ENCODE measurements around the gene LRRC4C. TPM values are rescaled to one million over a fixed set of nuclear protein-coding genes. Genes with fewer than 3 reads are reported as not detected.

LRRC4C gene
- total and polyA plus RNA-seq, 4 donors = 0.10 to 0.93 (median 0.30) TPM

- WGBS = 66% methylated on average over 3 of the region's 3 CpGs
- DNase-seq (ENCODE audit: low spot score) = no peak
- no peaks in the 10 kb centered on the region for H3K9me3 ChIP-seq (ENCODE audit: control insufficient read depth in 4 of 4, low read length in 3 of 4)
- no peak overlapping the region for H3K27ac ChIP-seq (ENCODE audit: low read depth in 1 of 2, low read length in 2 of 2)
- H3K4me1 ChIP-seq (ENCODE audit: control insufficient read depth in 4 of 4, insufficient read depth in 4 of 4, low read length in 3 of 4) = no peaks in the 10 kb centered on the region
- H3K9ac ChIP-seq (ENCODE audit: low read depth in 1 of 2, low read length in 2 of 2) = no peak overlapping the region
- no peaks in the 10 kb centered on the region for H3K27me3 ChIP-seq (ENCODE audit: control insufficient read depth in 4 of 4, insufficient read depth in 4 of 4, low read length in 3 of 4)
- H3K36me3 ChIP-seq (ENCODE audit: control insufficient read depth in 4 of 4, insufficient read depth in 3 of 4, low read depth in 1 of 4, low read length in 3 of 4) = no peaks in the 10 kb centered on the region
- H3K4me3 ChIP-seq (ENCODE audit: low read depth in 1 of 3, low read length in 3 of 3) = no peak overlapping the region
- no peak for TF ChIP-seq JUND (IDR thresholded peaks at IDR 0.05)
- TF ChIP-seq ATF3 (IDR thresholded peaks at IDR 0.05) = no peak
- TF ChIP-seq HNF4G (IDR thresholded peaks at IDR 0.05) = no peak
- TF ChIP-seq TAF1 (conservative IDR thresholded peaks at IDR 0.05) = no peak
Observed at GRCh38 chr11:40160418-40160817, 1299.0 kb downstream of the LRRC4C start.

- no peak overlapping the region for H3K4me3 ChIP-seq (ENCODE audit: low read depth in 1 of 3, low read length in 3 of 3)
- no peak for DNase-seq (ENCODE audit: low spot score)
- H3K36me3 ChIP-seq (ENCODE audit: control insufficient read depth in 4 of 4, insufficient read depth in 3 of 4, low read depth in 1 of 4, low read length in 3 of 4) = no peaks in the 10 kb centered on the region
- H3K4me1 ChIP-seq (ENCODE audit: control insufficient read depth in 4 of 4, insufficient read depth in 4 of 4, low read length in 3 of 4) = no peaks in the 10 kb centered on the region
- no peak overlapping the region for H3K27ac ChIP-seq (ENCODE audit: low read depth in 1 of 2, low read length in 2 of 2)
- no peaks in the 10 kb centered on the region for H3K9me3 ChIP-seq (ENCODE audit: control insufficient read depth in 4 of 4, low read length in 3 of 4)
- no peak for TF ChIP-seq TAF1 (conservative IDR thresholded peaks at IDR 0.05)
- no peak for TF ChIP-seq FOXA2 (IDR thresholded peaks at IDR 0.05)
- no peak for TF ChIP-seq CTCF (IDR thresholded peaks at IDR 0.05; ENCODE audit: low read depth, low read length, missing input control)
- TF ChIP-seq FOXA1 (IDR thresholded peaks at IDR 0.05) = no peak
- TF ChIP-seq YY1 (IDR thresholded peaks at IDR 0.05) = no peak
- TF ChIP-seq HNF4G (IDR thresholded peaks at IDR 0.05) = no peak
- TF ChIP-seq MAX (IDR thresholded peaks at IDR 0.05) = no peak
- no peak for TF ChIP-seq RAD21 (IDR thresholded peaks at IDR 0.05)
- H3K9ac ChIP-seq (ENCODE audit: low read depth in 1 of 2, low read length in 2 of 2) = no peak overlapping the region
- peaks cover 0 to 2% (median 0%) of the 10 kb centered on the region in 4 donors for H3K27me3 ChIP-seq (ENCODE audit: control insufficient read depth in 4 of 4, insufficient read depth in 4 of 4, low read length in 3 of 4)
Observed at GRCh38 chr11:40149721-40150120, 1309.7 kb downstream of the LRRC4C start.

GRCh38 chr11:40140560-40140959, 1318.9 kb downstream of the LRRC4C start:
- Histone ChIP-seq H3K4me3 (ENCODE audit: low read depth in 1 of 3, low read length in 3 of 3) (no peak overlapping the region), H3K36me3 (ENCODE audit: control insufficient read depth in 4 of 4, insufficient read depth in 3 of 4, low read depth in 1 of 4, low read length in 3 of 4) (no peaks in the 10 kb centered on the region), H3K27ac (ENCODE audit: low read depth in 1 of 2, low read length in 2 of 2) (no peak overlapping the region), H3K9ac (ENCODE audit: low read depth in 1 of 2, low read length in 2 of 2) (no peak overlapping the region), H3K27me3 (ENCODE audit: control insufficient read depth in 4 of 4, insufficient read depth in 4 of 4, low read length in 3 of 4) (no peaks in the 10 kb centered on the region), H3K9me3 (ENCODE audit: control insufficient read depth in 4 of 4, low read length in 3 of 4) (no peaks in the 10 kb centered on the region), H3K4me1 (ENCODE audit: control insufficient read depth in 4 of 4, insufficient read depth in 4 of 4, low read length in 3 of 4) (no peaks in the 10 kb centered on the region)
- 80% methylated on average over 5 of the region's 5 CpGs for WGBS
- DNase-seq (ENCODE audit: low spot score) = no peak
- TF ChIP-seq FOXA2 (IDR thresholded peaks at IDR 0.05) = no peak
- no peak for TF ChIP-seq YY1 (IDR thresholded peaks at IDR 0.05)
- TF ChIP-seq TAF1 (conservative IDR thresholded peaks at IDR 0.05) = no peak
- TF ChIP-seq GABPA (IDR thresholded peaks at IDR 0.05 in 1 of 2, conservative IDR thresholded peaks at IDR 0.05 in 1 of 2) = no peak
- no peak for TF ChIP-seq CTCF (IDR thresholded peaks at IDR 0.05; ENCODE audit: low read depth, low read length, missing input control)
- TF ChIP-seq REST (IDR thresholded peaks at IDR 0.05) = no peak
- no peak for TF ChIP-seq MAX (IDR thresholded peaks at IDR 0.05)
- no peak for TF ChIP-seq HNF4A (conservative IDR thresholded peaks at IDR 0.05)
- TF ChIP-seq JUND (IDR thresholded peaks at IDR 0.05) = no peak
- no peak for TF ChIP-seq NR2F2 (IDR thresholded peaks at IDR 0.05)

All from liver (tissue), 9 donors.